ENCODE results near the gene PJA2.
"Not testable (repeated sequence)": the region's sequence is repeated elsewhere in the genome, so short reads cannot be mapped to it uniquely, and the experiment has no call there.

PJA2 gene

DNA sequence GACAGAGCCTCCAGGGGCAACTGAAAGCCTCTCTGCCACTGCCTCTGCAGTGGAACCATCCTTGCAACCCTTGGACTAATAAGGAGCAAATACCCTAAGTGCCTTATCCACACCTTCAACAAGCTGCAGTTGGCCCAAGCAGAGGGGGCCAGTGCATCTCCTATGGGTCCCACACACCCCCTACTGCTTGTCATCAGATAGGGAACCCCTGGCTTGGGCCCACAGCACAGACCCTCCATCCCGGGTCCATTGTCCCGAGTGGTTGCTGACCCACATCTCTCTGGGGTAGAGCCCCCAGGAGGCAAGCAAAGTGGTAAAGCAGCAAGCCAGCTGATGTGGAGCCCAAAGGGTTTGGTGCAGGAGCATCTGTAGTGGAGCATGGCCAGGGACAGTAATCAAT is 119.5 kb downstream of the PJA2 start:
- H3K4me3 ChIP-seq (ENCODE audit: control insufficient read depth in 1 of 7, extremely low read depth in 1 of 7, insufficient read depth in 4 of 7, low read depth in 2 of 7, low read length in 6 of 7) = no peak overlapping the region
- 100% methylated on average over 2 of the region's 2 CpGs for WGBS (ENCODE audit: insufficient coverage)
- DNase-seq = no peak
- no peaks in the 10 kb centered on the region for H3K27me3 ChIP-seq (replicated peaks in 2 of 5; ENCODE audit: control insufficient read depth in 4 of 5, insufficient read depth in 5 of 5, low read length in 4 of 5)
- ChIA-PET POLR2A (no interaction called here), CTCF (no interaction called here)
- H3K36me3 ChIP-seq (ENCODE audit: control insufficient read depth in 4 of 4, insufficient read depth in 4 of 4, low read length in 3 of 4) = no peaks in the 10 kb centered on the region
- H3K4me1 ChIP-seq (ENCODE audit: control extremely low read depth in 1 of 4, control insufficient read depth in 4 of 4, insufficient read depth in 4 of 4, low read length in 3 of 4) = no peaks in the 10 kb centered on the region
- peaks cover 0 to 26% (median 2%) of the 10 kb centered on the region in 5 experiments for H3K9me3 ChIP-seq (ENCODE audit: control extremely low read depth in 1 of 5, control insufficient read depth in 4 of 5, insufficient read depth in 2 of 5, low read depth in 1 of 5, low read length in 4 of 5)
- no peak overlapping the region for H3K27ac ChIP-seq (ENCODE audit: insufficient read depth in 1 of 2, low read depth in 1 of 2, low read length in 2 of 2, poor library complexity in 1 of 2, severe bottlenecking in 2 of 2)

DNA sequence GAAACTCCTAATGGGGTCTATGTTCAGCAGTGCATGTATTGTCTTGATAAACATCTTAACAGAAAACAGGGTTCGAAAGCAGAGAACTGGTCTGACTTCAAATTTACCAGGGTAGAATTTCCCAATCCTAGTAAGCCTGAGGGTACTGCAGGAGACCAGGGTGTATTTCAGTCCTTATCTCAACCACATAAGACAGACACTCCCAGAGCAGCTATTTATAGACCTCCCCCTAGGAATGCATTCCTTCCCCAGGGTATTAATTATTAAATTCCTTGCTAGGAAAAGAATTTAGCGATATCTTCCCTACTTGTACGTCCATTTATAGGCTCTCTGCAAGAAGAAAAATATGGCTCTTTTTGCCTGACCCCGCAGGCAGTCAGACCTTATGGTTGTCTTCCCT is 123.1 kb downstream of the PJA2 start:
- H3K27ac ChIP-seq (ENCODE audit: insufficient read depth in 1 of 2, low read depth in 1 of 2, low read length in 2 of 2, poor library complexity in 1 of 2, severe bottlenecking in 2 of 2); H3K27me3 ChIP-seq (replicated peaks in 2 of 5; ENCODE audit: control insufficient read depth in 4 of 5, insufficient read depth in 5 of 5, low read length in 4 of 5); H3K4me3 ChIP-seq (ENCODE audit: control insufficient read depth in 1 of 7, extremely low read depth in 1 of 7, insufficient read depth in 4 of 7, low read depth in 2 of 7, low read length in 6 of 7); CTCF ChIA-PET; POLR2A ChIA-PET; DNase-seq; H3K4me1 ChIP-seq (ENCODE audit: control extremely low read depth in 1 of 4, control insufficient read depth in 4 of 4, insufficient read depth in 4 of 4, low read length in 3 of 4); H3K36me3 ChIP-seq (ENCODE audit: control insufficient read depth in 4 of 4, insufficient read depth in 4 of 4, low read length in 3 of 4): not testable (repeated sequence)
- peaks cover 0 to 29% (median 2%) of the 10 kb centered on the region in 5 experiments for H3K9me3 ChIP-seq (ENCODE audit: control extremely low read depth in 1 of 5, control insufficient read depth in 4 of 5, insufficient read depth in 2 of 5, low read depth in 1 of 5, low read length in 4 of 5)
- 100% methylated on average over 1 of the region's 4 CpGs for WGBS (ENCODE audit: insufficient coverage)
